HepG2 (cell line): ENCODE results near the gene HOXA13. TPM values are rescaled to one million over a fixed set of nuclear protein-coding genes. Genes with fewer than 3 reads are reported as not detected.

Source experiments
- HMG20A ChIP-seq: IDR thresholded peaks from 2 replicates; pipeline ENCODE4 v1.6.1; 2016; ENCODE audit warnings: borderline replicate concordance
- MEF2D ChIP-seq: sonication (generic); formaldehyde crosslinking; IDR thresholded peaks from 2 replicates; pipeline ENCODE4 v1.5.1; 2020; ENCODE audit warnings: mild to moderate bottlenecking, missing genetic modification reagents
- RARG ChIP-seq: sonication (generic); formaldehyde crosslinking; IDR thresholded peaks from 2 replicates; pipeline ENCODE4 v1.4.0; 2020; ENCODE audit warnings: low read depth, mild to moderate bottlenecking, missing genetic modification reagents
- ZFY ChIP-seq: sonication (generic); formaldehyde crosslinking; IDR thresholded peaks from 2 replicates; pipeline ENCODE4 v1.4.0; 2020; ENCODE audit warnings: missing genetic modification reagents
- ZNF432 ChIP-seq: sonication (generic); formaldehyde crosslinking; IDR thresholded peaks from 2 replicates; pipeline ENCODE4 v1.5.0; 2020; ENCODE audit warnings: missing genetic modification reagents, mild to moderate bottlenecking, borderline replicate concordance
- ZNF605 ChIP-seq: sonication (generic); formaldehyde crosslinking; IDR thresholded peaks from 2 replicates; pipeline ENCODE4 v1.8.0; 2022; ENCODE audit warnings: mild to moderate bottlenecking, missing genetic modification reagents
- polyA plus RNA-seq, 8 experiments: library from polyadenylated mRNA; depleted of rRNA in 3 of 8; stranded (reverse) in 7 of 8; unstranded in 1 of 8; fragments of >200 nt; fragmentation: Illumina TruSeq in 4 of 8; extraction: Trizol in 4 of 8; gene quantifications; 2 replicates each; pipeline versions ENCODE4 v1.2.1 to v1.2.3, GENCODE V29; 2011 to 2016; ENCODE audit warnings: low read depth in 4 of 8, missing spikeins in 1 of 8, mixed read lengths in 1 of 8; ENCODE audit not compliant: insufficient read depth in 1 of 8
- total RNA-seq, 5 experiments: library from RNA; depleted of rRNA; stranded (reverse); fragments of >200 nt; fragmentation: Illumina TruSeq; extraction: Trizol; gene quantifications; 2 replicates each; pipeline ENCODE4 v1.2.3, GENCODE V29; 2016; ENCODE audit warnings: low read depth in 1 of 5
- TF ChIP-seq, protein P1 (sequence below): sonication (generic); formaldehyde crosslinking; IDR thresholded peaks from 2 replicates; pipeline ENCODE4 v1.8.1; 2023; ENCODE audit warnings: mild to moderate bottlenecking, moderate library complexity, missing genetic modification reagents
- TF ChIP-seq, protein P2 (sequence below): sonication (generic); formaldehyde crosslinking; IDR thresholded peaks from 2 replicates; pipeline ENCODE4 v1.4.0; 2020; ENCODE audit warnings: missing genetic modification reagents
- TF ChIP-seq, protein P3 (sequence below), 2 experiments: sonication (generic) in 1 of 2; formaldehyde crosslinking in 1 of 2; IDR thresholded peaks; 2 replicates each; pipeline versions ENCODE4 v1.4.0 to v1.6.1; 2016 to 2020; ENCODE audit warnings: borderline replicate concordance in 1 of 2, low read depth in 1 of 2, mild to moderate bottlenecking in 1 of 2, missing genetic modification reagents in 1 of 2
- TF ChIP-seq, protein P4 (sequence below): sonication (generic); formaldehyde crosslinking; IDR thresholded peaks from 2 replicates; pipeline ENCODE4 v1.4.0; 2020; ENCODE audit warnings: missing genetic modification reagents
- TF ChIP-seq, protein P5 (sequence below): IDR thresholded peaks from 2 replicates; pipeline ENCODE4 v1.6.1; 2016; ENCODE audit warnings: missing compliant biosample characterization, missing genetic modification reagents, borderline replicate concordance
- TF ChIP-seq, protein P6 (sequence below): sonication (generic); formaldehyde crosslinking; IDR thresholded peaks from 2 replicates; pipeline ENCODE4 v1.4.0; 2020; ENCODE audit warnings: missing genetic modification reagents

HOXA13 gene
- total and polyA plus RNA-seq, 2 of the 13 experiments (the other 11 are each of a cell fraction or from before 2014, with no cell fraction given): 0.01 to 0.04 TPM

DNA sequence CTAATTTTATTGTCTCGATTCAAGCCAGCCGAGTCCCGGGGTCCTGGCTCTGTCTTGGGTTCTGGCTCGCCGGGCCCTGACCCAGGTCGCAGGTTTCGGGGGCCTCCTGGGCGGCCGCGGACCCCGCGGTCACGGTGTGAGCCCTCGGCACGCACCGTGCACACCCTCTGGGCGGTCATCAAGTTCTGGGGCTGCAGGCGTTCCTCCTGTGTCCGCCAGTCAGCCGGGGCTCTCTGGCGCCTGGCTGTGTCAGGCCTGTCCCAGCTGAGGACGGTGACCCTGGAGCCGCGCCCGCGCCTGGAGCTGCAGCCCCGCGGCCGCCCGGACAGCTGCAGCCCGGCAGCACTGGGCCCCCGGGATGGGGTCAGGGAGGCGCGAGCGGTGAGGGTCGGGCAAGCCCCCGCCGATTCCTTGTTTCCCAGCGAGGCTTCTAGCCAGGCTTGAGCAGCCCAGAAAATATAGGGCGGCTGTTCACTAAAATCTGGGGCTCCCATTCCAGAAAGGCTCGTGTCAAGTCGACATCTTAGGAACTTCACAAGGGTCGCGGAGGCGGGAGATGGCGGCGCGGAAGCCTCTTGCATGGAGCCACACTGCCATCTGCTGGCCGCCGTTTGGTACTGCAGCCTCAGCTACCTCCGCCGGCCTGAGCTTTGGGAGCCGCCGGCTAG, 39.2 kb downstream of the HOXA13 start (continued):
- TF ChIP-seq, protein P1, sequence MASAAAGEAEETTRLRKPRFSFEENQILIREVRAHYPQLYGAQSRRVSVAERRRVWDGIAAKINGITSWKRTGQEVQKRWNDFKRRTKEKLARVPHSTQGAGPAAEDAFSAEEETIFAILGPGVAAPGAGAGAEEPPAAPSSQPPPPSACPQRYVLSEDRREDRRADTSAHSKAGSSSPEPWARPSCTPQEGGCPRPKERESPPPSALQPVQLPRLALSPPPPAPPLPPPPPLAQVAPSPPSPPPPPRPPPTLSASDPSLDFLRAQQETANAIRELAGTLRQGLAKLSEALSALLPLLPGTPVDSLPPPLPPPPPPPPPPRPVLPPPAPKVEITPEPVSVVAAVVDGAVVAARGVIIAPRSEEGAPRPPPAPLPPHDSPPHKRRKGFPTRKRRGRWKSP (CRISPR knock-in tag): peak; percentile 58; the same call in 1 of the 2 replicates
- TF ChIP-seq ZNF605 (CRISPR knock-in tag) (peak; percentile 69; the same call in 1 of the 2 replicates), RARG (no peak), HMG20A (CRISPR knock-in tag) (no peak), ZNF432 (CRISPR knock-in tag) (no peak), MEF2D (no peak), ZFY (CRISPR knock-in tag) (peak; percentile 55; the same call in 1 of the 2 replicates)
- TF ChIP-seq, protein P2, sequence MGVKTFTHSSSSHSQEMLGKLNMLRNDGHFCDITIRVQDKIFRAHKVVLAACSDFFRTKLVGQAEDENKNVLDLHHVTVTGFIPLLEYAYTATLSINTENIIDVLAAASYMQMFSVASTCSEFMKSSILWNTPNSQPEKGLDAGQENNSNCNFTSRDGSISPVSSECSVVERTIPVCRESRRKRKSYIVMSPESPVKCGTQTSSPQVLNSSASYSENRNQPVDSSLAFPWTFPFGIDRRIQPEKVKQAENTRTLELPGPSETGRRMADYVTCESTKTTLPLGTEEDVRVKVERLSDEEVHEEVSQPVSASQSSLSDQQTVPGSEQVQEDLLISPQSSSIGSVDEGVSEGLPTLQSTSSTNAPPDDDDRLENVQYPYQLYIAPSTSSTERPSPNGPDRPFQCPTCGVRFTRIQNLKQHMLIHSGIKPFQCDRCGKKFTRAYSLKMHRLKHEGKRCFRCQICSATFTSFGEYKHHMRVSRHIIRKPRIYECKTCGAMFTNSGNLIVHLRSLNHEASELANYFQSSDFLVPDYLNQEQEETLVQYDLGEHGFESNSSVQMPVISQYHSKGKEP (CRISPR knock-in tag): no peak
- TF ChIP-seq, protein P3, sequence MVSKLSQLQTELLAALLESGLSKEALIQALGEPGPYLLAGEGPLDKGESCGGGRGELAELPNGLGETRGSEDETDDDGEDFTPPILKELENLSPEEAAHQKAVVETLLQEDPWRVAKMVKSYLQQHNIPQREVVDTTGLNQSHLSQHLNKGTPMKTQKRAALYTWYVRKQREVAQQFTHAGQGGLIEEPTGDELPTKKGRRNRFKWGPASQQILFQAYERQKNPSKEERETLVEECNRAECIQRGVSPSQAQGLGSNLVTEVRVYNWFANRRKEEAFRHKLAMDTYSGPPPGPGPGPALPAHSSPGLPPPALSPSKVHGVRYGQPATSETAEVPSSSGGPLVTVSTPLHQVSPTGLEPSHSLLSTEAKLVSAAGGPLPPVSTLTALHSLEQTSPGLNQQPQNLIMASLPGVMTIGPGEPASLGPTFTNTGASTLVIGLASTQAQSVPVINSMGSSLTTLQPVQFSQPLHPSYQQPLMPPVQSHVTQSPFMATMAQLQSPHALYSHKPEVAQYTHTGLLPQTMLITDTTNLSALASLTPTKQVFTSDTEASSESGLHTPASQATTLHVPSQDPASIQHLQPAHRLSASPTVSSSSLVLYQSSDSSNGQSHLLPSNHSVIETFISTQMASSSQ (IDR thresholded peaks at IDR 0.05; ENCODE audit: low read depth): no peak
- TF ChIP-seq, protein P3 (CRISPR knock-in tag; IDR thresholded peaks at IDR 0.05; ENCODE audit: borderline replicate concordance): no peak
- TF ChIP-seq, protein P4, sequence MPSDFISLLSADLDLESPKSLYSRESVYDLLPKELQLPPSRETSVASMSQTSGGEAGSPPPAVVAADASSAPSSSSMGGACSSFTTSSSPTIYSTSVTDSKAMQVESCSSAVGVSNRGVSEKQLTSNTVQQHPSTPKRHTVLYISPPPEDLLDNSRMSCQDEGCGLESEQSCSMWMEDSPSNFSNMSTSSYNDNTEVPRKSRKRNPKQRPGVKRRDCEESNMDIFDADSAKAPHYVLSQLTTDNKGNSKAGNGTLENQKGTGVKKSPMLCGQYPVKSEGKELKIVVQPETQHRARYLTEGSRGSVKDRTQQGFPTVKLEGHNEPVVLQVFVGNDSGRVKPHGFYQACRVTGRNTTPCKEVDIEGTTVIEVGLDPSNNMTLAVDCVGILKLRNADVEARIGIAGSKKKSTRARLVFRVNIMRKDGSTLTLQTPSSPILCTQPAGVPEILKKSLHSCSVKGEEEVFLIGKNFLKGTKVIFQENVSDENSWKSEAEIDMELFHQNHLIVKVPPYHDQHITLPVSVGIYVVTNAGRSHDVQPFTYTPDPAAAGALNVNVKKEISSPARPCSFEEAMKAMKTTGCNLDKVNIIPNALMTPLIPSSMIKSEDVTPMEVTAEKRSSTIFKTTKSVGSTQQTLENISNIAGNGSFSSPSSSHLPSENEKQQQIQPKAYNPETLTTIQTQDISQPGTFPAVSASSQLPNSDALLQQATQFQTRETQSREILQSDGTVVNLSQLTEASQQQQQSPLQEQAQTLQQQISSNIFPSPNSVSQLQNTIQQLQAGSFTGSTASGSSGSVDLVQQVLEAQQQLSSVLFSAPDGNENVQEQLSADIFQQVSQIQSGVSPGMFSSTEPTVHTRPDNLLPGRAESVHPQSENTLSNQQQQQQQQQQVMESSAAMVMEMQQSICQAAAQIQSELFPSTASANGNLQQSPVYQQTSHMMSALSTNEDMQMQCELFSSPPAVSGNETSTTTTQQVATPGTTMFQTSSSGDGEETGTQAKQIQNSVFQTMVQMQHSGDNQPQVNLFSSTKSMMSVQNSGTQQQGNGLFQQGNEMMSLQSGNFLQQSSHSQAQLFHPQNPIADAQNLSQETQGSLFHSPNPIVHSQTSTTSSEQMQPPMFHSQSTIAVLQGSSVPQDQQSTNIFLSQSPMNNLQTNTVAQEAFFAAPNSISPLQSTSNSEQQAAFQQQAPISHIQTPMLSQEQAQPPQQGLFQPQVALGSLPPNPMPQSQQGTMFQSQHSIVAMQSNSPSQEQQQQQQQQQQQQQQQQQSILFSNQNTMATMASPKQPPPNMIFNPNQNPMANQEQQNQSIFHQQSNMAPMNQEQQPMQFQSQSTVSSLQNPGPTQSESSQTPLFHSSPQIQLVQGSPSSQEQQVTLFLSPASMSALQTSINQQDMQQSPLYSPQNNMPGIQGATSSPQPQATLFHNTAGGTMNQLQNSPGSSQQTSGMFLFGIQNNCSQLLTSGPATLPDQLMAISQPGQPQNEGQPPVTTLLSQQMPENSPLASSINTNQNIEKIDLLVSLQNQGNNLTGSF: no peak
- TF ChIP-seq, protein P5, sequence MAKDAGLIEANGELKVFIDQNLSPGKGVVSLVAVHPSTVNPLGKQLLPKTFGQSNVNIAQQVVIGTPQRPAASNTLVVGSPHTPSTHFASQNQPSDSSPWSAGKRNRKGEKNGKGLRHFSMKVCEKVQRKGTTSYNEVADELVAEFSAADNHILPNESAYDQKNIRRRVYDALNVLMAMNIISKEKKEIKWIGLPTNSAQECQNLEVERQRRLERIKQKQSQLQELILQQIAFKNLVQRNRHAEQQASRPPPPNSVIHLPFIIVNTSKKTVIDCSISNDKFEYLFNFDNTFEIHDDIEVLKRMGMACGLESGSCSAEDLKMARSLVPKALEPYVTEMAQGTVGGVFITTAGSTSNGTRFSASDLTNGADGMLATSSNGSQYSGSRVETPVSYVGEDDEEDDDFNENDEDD: peak; percentile 60; the same call in 1 of the 2 replicates
- TF ChIP-seq, protein P6, sequence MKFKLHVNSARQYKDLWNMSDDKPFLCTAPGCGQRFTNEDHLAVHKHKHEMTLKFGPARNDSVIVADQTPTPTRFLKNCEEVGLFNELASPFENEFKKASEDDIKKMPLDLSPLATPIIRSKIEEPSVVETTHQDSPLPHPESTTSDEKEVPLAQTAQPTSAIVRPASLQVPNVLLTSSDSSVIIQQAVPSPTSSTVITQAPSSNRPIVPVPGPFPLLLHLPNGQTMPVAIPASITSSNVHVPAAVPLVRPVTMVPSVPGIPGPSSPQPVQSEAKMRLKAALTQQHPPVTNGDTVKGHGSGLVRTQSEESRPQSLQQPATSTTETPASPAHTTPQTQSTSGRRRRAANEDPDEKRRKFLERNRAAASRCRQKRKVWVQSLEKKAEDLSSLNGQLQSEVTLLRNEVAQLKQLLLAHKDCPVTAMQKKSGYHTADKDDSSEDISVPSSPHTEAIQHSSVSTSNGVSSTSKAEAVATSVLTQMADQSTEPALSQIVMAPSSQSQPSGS: no peak
